ENCODE results near the gene KRTAP22-2. TPM values are rescaled to one million over a fixed set of nuclear protein-coding genes. Genes with fewer than 3 reads are reported as not detected.

The KRTAP22-2 gene
- total RNA-seq, 1 experiment from 2014 or later: not detected

DNA sequence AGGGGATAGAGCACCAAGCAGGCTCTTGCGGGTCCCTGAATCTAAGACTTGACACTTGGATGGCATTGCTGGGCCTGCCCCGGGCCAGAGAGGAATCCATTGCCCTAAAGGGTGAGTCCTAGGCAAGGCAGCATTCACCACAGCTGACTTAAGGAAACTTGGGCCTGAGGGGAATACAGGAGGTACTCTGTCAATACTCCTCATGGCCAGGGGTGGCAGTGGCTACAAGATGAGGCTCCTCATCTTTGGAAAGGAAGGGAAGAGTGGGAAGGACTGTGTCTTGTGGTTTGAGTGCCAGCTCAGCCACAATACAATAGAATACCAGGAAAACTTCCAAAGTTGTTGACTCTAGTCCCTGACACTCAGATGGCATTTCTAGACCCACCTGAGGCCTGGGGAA, 15.8 kb upstream of the KRTAP22-2 start:
- no peaks in the 10 kb centered on the region for H3K4me1 Mint-ChIP-seq
- Histone ChIP-seq H3T11ph (ENCODE audit: low read length) (no peak overlapping the region), H2BK120ac (ENCODE audit: low read depth, low read length, poor library complexity, severe bottlenecking) (no peak overlapping the region), H4K8ac (replicated peaks; ENCODE audit: insufficient read length, low read depth, low read length) (no peak overlapping the region), H3K27me3 (ENCODE audit: insufficient read depth, low read length) (no peaks in the 10 kb centered on the region), H3K23me2 (ENCODE audit: insufficient read length, low read depth, low read length, poor library complexity, severe bottlenecking) (no peaks in the 10 kb centered on the region), H3K4ac (ENCODE audit: low read depth, low read length) (no peak overlapping the region), H4K5ac (ENCODE audit: insufficient read length, low read depth, low read length) (no peak overlapping the region), H4K91ac (ENCODE audit: insufficient read length, low read depth, low read length) (no peak overlapping the region), H3K27ac (ENCODE audit: insufficient read length, low read depth, low read length) (no peak overlapping the region), H2AFZ (ENCODE audit: low read length) (no peak overlapping the region), H3K56ac (ENCODE audit: insufficient read length, low read depth, low read length) (no peak overlapping the region), H2AK5ac (ENCODE audit: insufficient read length, low read length) (no peak overlapping the region), H3K4me2 (ENCODE audit: insufficient read depth, insufficient read length, low read length) (no peak overlapping the region), H2BK15ac (ENCODE audit: low read depth, low read length) (no peak overlapping the region), H3K14ac (ENCODE audit: insufficient read depth, low read length) (no peak overlapping the region), H3K18ac (ENCODE audit: insufficient read length, low read depth, low read length) (no peak overlapping the region), H3K79me2 (ENCODE audit: insufficient read depth, low read length) (no peaks in the 10 kb centered on the region), H3K23ac (ENCODE audit: insufficient read length, low read depth, low read length) (no peak overlapping the region), H3K9ac (ENCODE audit: extremely low read depth, insufficient read length, low read length) (no peak overlapping the region), H3K79me1 (ENCODE audit: insufficient read depth, low read depth, low read length, poor library complexity, severe bottlenecking) (no peaks in the 10 kb centered on the region), H4K20me1 (ENCODE audit: control insufficient read depth, insufficient read depth, insufficient read length) (no peaks in the 10 kb centered on the region), H2BK12ac (ENCODE audit: insufficient read length, low read depth, low read length) (no peak overlapping the region), H3K9me3 (ENCODE audit: control insufficient read depth, low read depth, low read length) (no peaks in the 10 kb centered on the region), H3K4me1 (ENCODE audit: insufficient read depth, low read length) (no peaks in the 10 kb centered on the region), H2BK5ac (ENCODE audit: insufficient read length, low read length) (no peak overlapping the region), H2BK20ac (ENCODE audit: low read depth, low read length, poor library complexity, severe bottlenecking) (no peak overlapping the region)
- no peak overlapping the region for H3K4me3 Mint-ChIP-seq
- no CpG with 5 or more reads among the region's 2 CpGs for WGBS (ENCODE audit: extremely low coverage, insufficient read length, low lambda C conversion rate)
- H3K36me3 Mint-ChIP-seq (ENCODE audit: insufficient read depth in 1 of 3, low read depth in 3 of 3): peaks cover 0 to 27% (median 3%) of the 10 kb centered on the region in 3 experiments; a peak in 4 of 7 replicates
- H3K27ac Mint-ChIP-seq: no peak overlapping the region
- peaks cover 2 to 39% of the 10 kb centered on the region in 2 experiments; a peak in 4 of 5 replicates for H3K9me3 Mint-ChIP-seq
- peak; percentile 56 for DNase-seq
- TF ChIP-seq CTCF (conservative IDR thresholded peaks at IDR 0.05): no peak
- peaks cover 5% of the 10 kb centered on the region for H3K27me3 Mint-ChIP-seq (ENCODE audit: low read depth)

Measured in H9 (cell line).